ENCODE measurements around the gene CD22.
"Not testable (repeated sequence)": the region's sequence is repeated elsewhere in the genome, so short reads cannot be mapped to it uniquely, and the experiment has no call there.

CD22 gene

DNA sequence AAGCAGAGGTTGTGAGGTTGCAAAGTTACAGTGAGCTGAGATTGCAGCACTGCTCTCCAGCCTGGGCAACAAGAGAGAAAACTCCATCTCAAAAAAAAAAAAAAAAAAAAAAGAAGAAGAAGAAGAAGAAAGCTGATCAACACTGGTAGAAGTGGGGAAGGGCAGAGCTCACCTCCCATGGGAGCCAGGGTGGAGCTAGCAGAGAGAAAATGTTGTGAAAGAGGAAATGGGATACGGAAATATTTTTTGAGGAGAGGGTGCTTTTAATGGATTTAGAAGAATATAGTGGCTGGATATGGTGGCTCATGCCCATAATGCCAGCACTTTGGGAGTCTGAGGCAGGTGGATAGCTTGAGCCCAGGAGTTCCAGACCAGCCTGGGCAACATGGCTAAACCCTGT is 48.7 kb downstream of the CD22 start:
- TF ChIP-seq, protein P1, sequence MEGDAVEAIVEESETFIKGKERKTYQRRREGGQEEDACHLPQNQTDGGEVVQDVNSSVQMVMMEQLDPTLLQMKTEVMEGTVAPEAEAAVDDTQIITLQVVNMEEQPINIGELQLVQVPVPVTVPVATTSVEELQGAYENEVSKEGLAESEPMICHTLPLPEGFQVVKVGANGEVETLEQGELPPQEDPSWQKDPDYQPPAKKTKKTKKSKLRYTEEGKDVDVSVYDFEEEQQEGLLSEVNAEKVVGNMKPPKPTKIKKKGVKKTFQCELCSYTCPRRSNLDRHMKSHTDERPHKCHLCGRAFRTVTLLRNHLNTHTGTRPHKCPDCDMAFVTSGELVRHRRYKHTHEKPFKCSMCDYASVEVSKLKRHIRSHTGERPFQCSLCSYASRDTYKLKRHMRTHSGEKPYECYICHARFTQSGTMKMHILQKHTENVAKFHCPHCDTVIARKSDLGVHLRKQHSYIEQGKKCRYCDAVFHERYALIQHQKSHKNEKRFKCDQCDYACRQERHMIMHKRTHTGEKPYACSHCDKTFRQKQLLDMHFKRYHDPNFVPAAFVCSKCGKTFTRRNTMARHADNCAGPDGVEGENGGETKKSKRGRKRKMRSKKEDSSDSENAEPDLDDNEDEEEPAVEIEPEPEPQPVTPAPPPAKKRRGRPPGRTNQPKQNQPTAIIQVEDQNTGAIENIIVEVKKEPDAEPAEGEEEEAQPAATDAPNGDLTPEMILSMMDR (IDR thresholded peaks at IDR 0.05; ENCODE audit: control insufficient read depth, extremely low read depth, insufficient read depth): no peak
- no peak for DNase-seq (ENCODE audit: low read depth)
- no peak overlapping the region for H3K4me3 ChIP-seq (ENCODE audit: low read depth, low read length)

DNA sequence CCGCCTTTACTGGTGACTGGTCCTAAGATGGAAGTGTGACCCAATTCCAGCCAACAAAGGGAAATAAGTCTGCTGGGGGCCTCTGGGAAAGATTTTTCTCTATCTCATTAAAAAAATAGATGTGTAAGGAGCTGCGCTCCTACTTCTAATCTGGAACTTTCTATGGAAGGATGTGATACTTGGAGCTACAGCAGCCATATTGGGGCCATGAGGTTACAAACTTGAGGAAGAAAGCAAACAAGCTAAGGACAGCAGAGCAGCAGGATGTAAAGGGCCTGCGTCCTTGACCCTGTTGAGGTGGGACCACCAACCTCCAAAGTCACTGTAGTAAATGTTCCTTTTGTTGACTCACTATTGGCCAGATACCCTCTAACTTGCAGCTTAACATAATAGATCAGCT is 49.4 kb downstream of the CD22 start:
- DNase-seq (ENCODE audit: low read depth): no peak
- H3K4me3 ChIP-seq (ENCODE audit: low read depth, low read length): no peak overlapping the region
- TF ChIP-seq, protein P1 (IDR thresholded peaks at IDR 0.05; ENCODE audit: control insufficient read depth, extremely low read depth, insufficient read depth): no peak

DNA sequence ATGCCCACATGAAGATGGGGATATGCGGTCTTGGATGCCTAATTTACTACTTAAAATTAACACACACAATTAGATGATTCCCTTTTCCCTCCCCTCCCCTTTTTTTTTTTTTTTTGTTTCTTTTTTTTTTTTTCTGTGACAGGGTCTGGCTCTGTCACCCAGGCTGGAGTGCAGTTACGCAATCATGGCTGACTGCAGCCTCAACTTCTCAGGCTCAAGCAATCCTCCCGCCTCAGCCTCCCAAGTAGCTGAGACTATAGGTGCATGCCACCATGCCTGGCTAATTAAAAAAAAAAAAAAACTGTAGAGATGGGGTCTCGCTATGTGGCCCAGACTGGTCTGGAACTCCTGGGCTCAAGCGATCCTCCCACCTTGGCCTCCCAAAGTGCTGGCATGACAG is 50.6 kb downstream of the CD22 start:
- not testable (repeated sequence) for H3K4me3 ChIP-seq (ENCODE audit: low read depth, low read length); DNase-seq (ENCODE audit: low read depth)

DNA sequence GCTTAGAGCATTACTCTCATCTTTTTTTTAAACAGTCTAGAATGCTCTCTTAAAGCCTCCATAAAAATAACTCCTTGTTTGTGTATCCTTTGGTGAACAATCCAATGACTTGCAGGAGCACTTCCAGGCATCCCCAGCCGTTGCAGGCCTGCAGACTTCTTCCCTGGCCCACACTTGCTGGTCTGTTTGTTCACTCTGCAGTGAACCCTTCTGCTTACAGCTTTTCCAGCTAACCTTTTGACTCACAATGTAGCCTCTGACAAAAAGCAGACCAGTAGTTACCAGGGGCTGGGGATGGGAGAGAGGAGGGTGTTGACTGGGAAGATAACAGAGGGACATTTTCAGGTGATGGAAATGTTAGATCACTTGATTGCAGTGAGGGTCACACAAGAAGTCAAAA is 51.0 kb downstream of the CD22 start:
- DNase-seq (ENCODE audit: low read depth): no peak
- no peak overlapping the region for H3K4me3 ChIP-seq (ENCODE audit: low read depth, low read length)
- TF ChIP-seq, protein P1 (IDR thresholded peaks at IDR 0.05; ENCODE audit: control insufficient read depth, extremely low read depth, insufficient read depth): no peak

DNA sequence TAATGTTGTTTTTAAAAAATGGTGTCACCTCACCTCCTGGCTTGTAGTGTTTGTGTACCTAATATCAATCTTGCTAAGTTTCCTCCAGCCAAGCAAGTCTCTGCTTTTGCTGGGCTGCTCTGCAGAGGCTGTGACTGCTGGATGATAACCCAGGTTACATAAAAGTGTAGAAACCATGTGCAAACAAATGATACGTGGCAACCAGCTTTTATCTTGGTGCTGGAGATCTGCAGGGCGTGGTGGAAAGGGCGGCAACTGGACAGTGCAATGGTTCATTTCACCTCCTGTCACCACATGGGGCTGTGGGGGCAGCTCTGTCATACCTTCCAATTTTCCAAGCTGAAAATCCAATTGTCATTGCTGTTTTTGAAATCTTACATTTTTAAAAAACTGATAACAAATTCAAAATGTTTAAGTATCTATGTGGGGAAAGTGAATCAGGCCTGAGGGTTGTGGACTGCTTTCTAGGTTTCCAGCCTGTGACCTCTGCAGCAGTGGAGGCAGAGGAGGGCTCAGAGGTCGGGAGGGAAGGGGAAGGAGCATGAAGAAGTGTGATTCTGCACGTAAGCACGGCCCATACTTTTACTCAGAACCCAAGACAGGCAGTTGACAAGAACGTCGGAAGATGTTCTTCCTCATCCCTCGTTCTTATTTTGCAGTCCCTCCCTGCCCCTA is 51.6 kb downstream of the CD22 start:
- TF ChIP-seq, protein P1 (IDR thresholded peaks at IDR 0.05; ENCODE audit: control insufficient read depth, extremely low read depth, insufficient read depth): no peak
- H3K4me3 ChIP-seq (ENCODE audit: low read depth, low read length): no peak overlapping the region
- DNase-seq (ENCODE audit: low read depth): no peak

DNA sequence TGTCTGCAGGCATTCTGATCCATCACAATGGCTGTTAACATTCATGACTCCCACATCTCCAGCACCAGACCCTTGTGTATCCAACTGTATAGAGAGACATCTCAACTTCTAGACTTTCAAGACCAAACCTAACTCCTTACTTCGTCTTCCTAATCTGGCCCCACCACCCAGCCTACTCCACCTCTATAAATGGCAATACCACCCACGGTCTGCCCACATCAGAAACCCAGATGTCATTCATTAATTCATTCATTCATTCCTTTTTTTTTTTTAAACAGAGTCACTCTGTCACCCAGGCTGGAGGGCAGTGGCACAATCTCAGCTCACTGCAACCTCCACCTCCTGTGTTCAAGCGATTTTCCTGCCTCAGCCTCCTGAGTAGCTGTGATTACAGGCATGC is 52.3 kb downstream of the CD22 start:
- DNase-seq (ENCODE audit: low read depth): no peak
- TF ChIP-seq, protein P1 (IDR thresholded peaks at IDR 0.05; ENCODE audit: control insufficient read depth, extremely low read depth, insufficient read depth): no peak

DNA sequence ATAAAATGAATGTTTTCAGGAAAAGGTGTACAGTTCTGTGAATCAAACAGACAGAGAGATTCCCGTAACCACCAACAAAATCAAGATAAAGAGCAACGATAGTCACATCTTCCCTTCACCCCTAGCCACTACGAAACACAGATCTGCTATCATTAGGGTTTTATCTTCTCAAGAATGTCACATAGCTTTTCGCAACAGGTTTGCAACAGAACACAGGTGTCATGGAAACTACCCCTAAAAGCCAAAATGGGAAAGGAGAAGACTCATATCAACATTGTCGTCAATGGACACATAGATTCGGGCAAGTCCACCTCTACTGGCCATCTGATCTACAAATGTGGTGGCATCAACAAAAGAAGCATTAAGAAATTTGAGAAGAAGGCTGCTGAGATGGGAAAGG is 52.9 kb downstream of the CD22 start:
- DNase-seq (ENCODE audit: low read depth): no peak
- TF ChIP-seq, protein P1 (IDR thresholded peaks at IDR 0.05; ENCODE audit: control insufficient read depth, extremely low read depth, insufficient read depth): no peak
- H3K4me3 ChIP-seq (ENCODE audit: low read depth, low read length): no peak overlapping the region

More for the DNA sequence above, 52.3 kb downstream of the CD22 start:
- H3K4me3 ChIP-seq (ENCODE audit: low read depth, low read length): no peak overlapping the region
